SK-N-MC (cell line): Measurements from ENCODE around the gene KCNJ18.
"Not testable (repeated sequence)": the region's sequence is repeated elsewhere in the genome, so short reads cannot be mapped to it uniquely, and the experiment has no call there.

ENCODE experiments used
- DNase-seq: peaks from one replicate; pipeline ENCODE4 v3.0.0-alpha.2; 2011; ENCODE audit warnings: low read depth, low spot score
- H3K27ac ChIP-seq: fragments of 200-600 bp; sonication (generic); 2 replicates; pipeline ENCODE4 v1.5.1; 2016; ENCODE audit warnings: mixed run types
- H3K36me3 ChIP-seq: fragments of 200-600 bp; sonication (generic); 2 replicates; pipeline ENCODE4 v1.6.1; 2017; ENCODE audit warnings: antibody characterized with exemption, low read length, mixed read lengths; ENCODE audit not compliant: insufficient read depth
- H3K4me3 ChIP-seq: fragments of 200-600 bp; sonication (generic); 2 replicates; pipeline ENCODE4 v1.5.1; 2016
- H3K9ac ChIP-seq: fragments of 200-600 bp; sonication (generic); 2 replicates; pipeline ENCODE4 v1.8.0; 2017; ENCODE audit warnings: mixed run types, mixed read lengths; ENCODE audit not compliant: insufficient read length
- H3K9me3 ChIP-seq: fragments of 200-600 bp; sonication (generic); 2 replicates; pipeline ENCODE4 v1.6.1; 2017; ENCODE audit warnings: low read depth, mild to moderate bottlenecking, antibody characterized with exemption, low read length, moderate library complexity, mixed read lengths
- EZH2 ChIP-seq: fragments of 200-600 bp; sonication (generic); IDR thresholded peaks from one replicate; pipeline ENCODE4 v1.6.1; 2017; ENCODE audit warnings: antibody characterized with exemption
- FOXP2 ChIP-seq: optimal IDR thresholded peaks from 2 replicates; pipeline ENCODE3; 2011; ENCODE audit warnings: mild to moderate bottlenecking, moderate library complexity; ENCODE audit not compliant: insufficient read depth; ENCODE audit errors: extremely low read length, control extremely low read depth
- POLR2AphosphoS5 ChIP-seq: IDR thresholded peaks from 2 replicates; pipeline ENCODE4 v1.6.1; 2012; ENCODE audit warnings: mild to moderate bottlenecking, low read depth, low read length, borderline replicate concordance

KCNJ18 gene

GRCh38 chr17:21676281-21677111, 15.8 kb upstream of the KCNJ18 start:
- no peak for DNase-seq
- no peaks in the 10 kb centered on the region for H3K36me3 ChIP-seq
- no peak overlapping the region for H3K4me3 ChIP-seq
- no peak overlapping the region for H3K9ac ChIP-seq
- no peak overlapping the region for H3K27ac ChIP-seq
- no peaks in the 10 kb centered on the region for H3K9me3 ChIP-seq
- TF ChIP-seq EZH2, result peak; percentile 4
- no peak for TF ChIP-seq POLR2AphosphoS5

- H3K9ac ChIP-seq, result no peak overlapping the region
- TF ChIP-seq POLR2AphosphoS5, result no peak
- no peak for TF ChIP-seq EZH2
- no peak for TF ChIP-seq FOXP2
- no peaks in the 10 kb centered on the region for H3K36me3 ChIP-seq
- no peak overlapping the region for H3K4me3 ChIP-seq
- no peak for DNase-seq
- H3K9me3 ChIP-seq, result no peaks in the 10 kb centered on the region
- no peak overlapping the region for H3K27ac ChIP-seq
Observed at GRCh38 chr17:21677126-21677910, 15.0 kb upstream of the KCNJ18 start.

- no peaks in the 10 kb centered on the region for H3K9me3 ChIP-seq
- DNase-seq, result no peak
Observed at GRCh38 chr17:21677911-21678310, 14.4 kb upstream of the KCNJ18 start.

GRCh38 chr17:21678393-21679081, 13.8 kb upstream of the KCNJ18 start:
- TF ChIP-seq EZH2, result no peak
- no peak for TF ChIP-seq POLR2AphosphoS5
- no peak overlapping the region for H3K4me3 ChIP-seq
- no peak overlapping the region for H3K27ac ChIP-seq
- H3K36me3 ChIP-seq, result no peaks in the 10 kb centered on the region
- no peak overlapping the region for H3K9ac ChIP-seq
- no peak for DNase-seq
- no peaks in the 10 kb centered on the region for H3K9me3 ChIP-seq

More at GRCh38 chr17:21677911-21678310, 14.4 kb upstream of the KCNJ18 start:
- no peak overlapping the region for H3K9ac ChIP-seq
- no peak for TF ChIP-seq FOXP2
- TF ChIP-seq EZH2, result no peak
- TF ChIP-seq POLR2AphosphoS5, result no peak
- H3K4me3 ChIP-seq, result no peak overlapping the region
- H3K36me3 ChIP-seq, result no peaks in the 10 kb centered on the region
- H3K27ac ChIP-seq, result no peak overlapping the region

- no peaks in the 10 kb centered on the region for H3K9me3 ChIP-seq
- DNase-seq, result no peak
- H3K36me3 ChIP-seq, result no peaks in the 10 kb centered on the region
- H3K27ac ChIP-seq, result no peak overlapping the region
- no peak overlapping the region for H3K9ac ChIP-seq
- no peak overlapping the region for H3K4me3 ChIP-seq
- TF ChIP-seq FOXP2 (no peak), POLR2AphosphoS5 (no peak), EZH2 (no peak)
Observed at GRCh38 chr17:21679256-21680146, 12.8 kb upstream of the KCNJ18 start.

- TF ChIP-seq POLR2AphosphoS5, result no peak
- TF ChIP-seq EZH2, result no peak
- no peak for TF ChIP-seq FOXP2
- Histone ChIP-seq H3K9me3 (no peaks in the 10 kb centered on the region), H3K9ac (no peak overlapping the region), H3K27ac (no peak overlapping the region), H3K4me3 (no peak overlapping the region), H3K36me3 (no peaks in the 10 kb centered on the region)
- DNase-seq, result no peak
Observed at GRCh38 chr17:21680366-21680765, 12.0 kb upstream of the KCNJ18 start.

GRCh38 chr17:21680850-21681351, 11.4 kb upstream of the KCNJ18 start:
- not testable (repeated sequence) for DNase-seq, H3K9ac ChIP-seq, H3K9me3 ChIP-seq, H3K36me3 ChIP-seq, H3K27ac ChIP-seq, H3K4me3 ChIP-seq

- not testable (repeated sequence) for H3K4me3 ChIP-seq, H3K27ac ChIP-seq, H3K9ac ChIP-seq, H3K36me3 ChIP-seq, H3K9me3 ChIP-seq, DNase-seq
Observed at GRCh38 chr17:21681576-21681975, 10.7 kb upstream of the KCNJ18 start.

GRCh38 chr17:21682130-21682529, 10.2 kb upstream of the KCNJ18 start:
- H3K36me3 ChIP-seq, H3K9ac ChIP-seq, H3K27ac ChIP-seq, DNase-seq, H3K9me3 ChIP-seq, H3K4me3 ChIP-seq: not testable (repeated sequence)

GRCh38 chr17:21683142-21683712, 9.1 kb upstream of the KCNJ18 start:
- H3K9me3 ChIP-seq, H3K27ac ChIP-seq, H3K9ac ChIP-seq, H3K4me3 ChIP-seq, DNase-seq, H3K36me3 ChIP-seq: not testable (repeated sequence)

- H3K27ac ChIP-seq, H3K9me3 ChIP-seq, H3K4me3 ChIP-seq, H3K9ac ChIP-seq, DNase-seq, H3K36me3 ChIP-seq: not testable (repeated sequence)
Observed at GRCh38 chr17:21683897-21684296, 8.4 kb upstream of the KCNJ18 start.
